ENCODE measurements around the gene AMBP.

AMBP gene

GRCh38 chr9:114124666-114125475 lies 46.8 kb upstream of the AMBP start:
- H3K27me3 ChIP-seq (ENCODE audit: control insufficient read depth, low read length): peaks cover 6% of the 10 kb centered on the region; the same call in 1 of the 2 replicates
- H4K20me1 ChIP-seq (ENCODE audit: control insufficient read depth, insufficient read depth, low read depth, low read length): no peaks in the 10 kb centered on the region
- no peak overlapping the region for H3K27ac ChIP-seq (ENCODE audit: low read depth, low read length)
- no peaks in the 10 kb centered on the region for H3K79me2 ChIP-seq (ENCODE audit: control insufficient read depth, low read length)
- no peaks in the 10 kb centered on the region for H3K9me2 ChIP-seq (replicated peaks; ENCODE audit: control insufficient read depth, low read length)
- H3K4me1 ChIP-seq (ENCODE audit: control insufficient read depth, low read length): no peaks in the 10 kb centered on the region
- no peaks in the 10 kb centered on the region for H3K9me3 ChIP-seq (ENCODE audit: control insufficient read depth, insufficient read depth, low read length)
- no peak for TF ChIP-seq EZH2phosphoT487 (IDR thresholded peaks at IDR 0.05; ENCODE audit: borderline replicate concordance, low read length)
- TF ChIP-seq CTCF (IDR thresholded peaks at IDR 0.05; ENCODE audit: low read depth, low read length, poor library complexity, severe bottlenecking): no peak
- H3K4me2 ChIP-seq (ENCODE audit: low read length): no peak overlapping the region
- no peaks in the 10 kb centered on the region for H3F3A ChIP-seq (ENCODE audit: control insufficient read depth, insufficient read depth)
- no peaks in the 10 kb centered on the region for H3K36me3 ChIP-seq (ENCODE audit: control insufficient read depth, low read length)
- no peak overlapping the region for H3K4me3 ChIP-seq (ENCODE audit: low read length)

- Histone ChIP-seq H3K27ac (ENCODE audit: low read depth, low read length) (no peak overlapping the region), H3K4me1 (ENCODE audit: control insufficient read depth, low read length) (no peaks in the 10 kb centered on the region), H3K79me2 (ENCODE audit: control insufficient read depth, low read length) (no peaks in the 10 kb centered on the region), H3F3A (ENCODE audit: control insufficient read depth, insufficient read depth) (no peaks in the 10 kb centered on the region), H3K4me3 (ENCODE audit: low read length) (no peak overlapping the region), H4K20me1 (ENCODE audit: control insufficient read depth, insufficient read depth, low read depth, low read length) (no peaks in the 10 kb centered on the region), H3K9me2 (replicated peaks; ENCODE audit: control insufficient read depth, low read length) (no peaks in the 10 kb centered on the region), H3K36me3 (ENCODE audit: control insufficient read depth, low read length) (no peaks in the 10 kb centered on the region), H3K4me2 (ENCODE audit: low read length) (no peak overlapping the region), H3K27me3 (ENCODE audit: control insufficient read depth, low read length) (peaks cover 2% of the 10 kb centered on the region; the same call in 1 of the 2 replicates), H3K9me3 (ENCODE audit: control insufficient read depth, insufficient read depth, low read length) (no peaks in the 10 kb centered on the region)
- no peak for TF ChIP-seq CTCF (IDR thresholded peaks at IDR 0.05; ENCODE audit: low read depth, low read length, poor library complexity, severe bottlenecking)
- no peak for TF ChIP-seq EZH2phosphoT487 (IDR thresholded peaks at IDR 0.05; ENCODE audit: borderline replicate concordance, low read length)
Measured at GRCh38 chr9:114124138-114124537, 46.0 kb upstream of the AMBP start.

- Histone ChIP-seq H3K27me3 (ENCODE audit: control insufficient read depth, low read length) (0 out of 2 replicates have a peak, but pooled peaks cover 3% of the 10 kb centered on the region), H3K9me2 (replicated peaks; ENCODE audit: control insufficient read depth, low read length) (no peaks in the 10 kb centered on the region), H3F3A (ENCODE audit: control insufficient read depth, insufficient read depth) (no peaks in the 10 kb centered on the region), H3K4me1 (ENCODE audit: control insufficient read depth, low read length) (no peaks in the 10 kb centered on the region), H3K36me3 (ENCODE audit: control insufficient read depth, low read length) (no peaks in the 10 kb centered on the region), H3K4me2 (ENCODE audit: low read length) (no peak overlapping the region), H3K79me2 (ENCODE audit: control insufficient read depth, low read length) (no peaks in the 10 kb centered on the region), H4K20me1 (ENCODE audit: control insufficient read depth, insufficient read depth, low read depth, low read length) (no peaks in the 10 kb centered on the region), H3K9me3 (ENCODE audit: control insufficient read depth, insufficient read depth, low read length) (no peaks in the 10 kb centered on the region), H3K27ac (ENCODE audit: low read depth, low read length) (no peak overlapping the region), H3K4me3 (ENCODE audit: low read length) (no peak overlapping the region)
- TF ChIP-seq EZH2phosphoT487 (IDR thresholded peaks at IDR 0.05; ENCODE audit: borderline replicate concordance, low read length) (no peak), CTCF (IDR thresholded peaks at IDR 0.05; ENCODE audit: low read depth, low read length, poor library complexity, severe bottlenecking) (no peak)
Measured at GRCh38 chr9:114123031-114123977, 45.2 kb upstream of the AMBP start.

All from DOHH2 (cell line).